Lower leg skin (tissue), 3 donors: ENCODE measurements around the gene TNNT1.

Experiments used
- CTCF ChIP-seq, 3 donors: fragments of 450-650 bp; IDR thresholded peaks; one replicate each; pipeline ENCODE4 v1.5.1; 2016; ENCODE audit warnings: antibody characterized with exemption in 3 of 3, mild to moderate bottlenecking in 3 of 3, moderate library complexity in 2 of 3
- POLR2A ChIP-seq, 2 donors: fragments of 450-650 bp; IDR thresholded peaks; one replicate each; pipeline ENCODE4 v1.6.1; 2016 to 2017; ENCODE audit warnings: antibody characterized with exemption in 2 of 2, mild to moderate bottlenecking in 1 of 2, moderate library complexity in 1 of 2

DNA sequence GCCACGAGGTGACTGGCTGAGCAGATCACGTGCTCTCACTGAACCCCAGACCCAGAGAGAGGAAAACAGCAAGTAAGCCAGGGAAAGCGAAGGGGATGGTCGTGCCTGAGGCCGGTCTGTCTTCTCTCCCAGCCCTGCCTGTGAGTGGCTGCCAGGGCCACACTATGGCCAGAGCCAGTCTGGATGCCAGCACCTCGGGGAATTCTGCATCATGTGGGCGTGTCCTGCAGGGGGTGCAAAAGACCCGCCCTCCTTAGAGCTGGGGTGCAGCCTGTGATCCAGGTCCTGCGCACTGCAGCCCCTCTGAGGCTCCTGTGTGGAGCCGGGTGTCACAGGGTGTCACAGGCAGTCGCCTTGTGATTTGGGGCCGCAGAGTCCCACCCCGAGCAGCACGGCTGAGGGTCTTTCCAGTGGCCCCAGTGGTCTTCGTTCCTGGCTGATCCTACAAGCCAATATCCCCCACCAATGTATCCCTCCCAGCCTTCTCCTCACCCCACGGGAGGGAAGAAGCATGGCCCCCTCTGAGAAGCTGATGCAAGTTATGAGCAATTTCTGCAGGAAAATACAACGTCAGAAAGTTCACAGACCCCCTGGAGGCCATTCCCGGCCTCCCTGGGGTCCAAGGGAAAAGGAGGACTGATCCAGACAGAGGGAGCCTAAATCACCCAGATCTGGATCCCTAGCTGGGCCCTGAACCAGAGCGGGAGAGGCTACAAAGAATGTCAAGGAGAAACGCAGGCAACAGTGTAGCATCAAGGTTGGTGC, 39.3 kb downstream of the TNNT1 start:
- TF ChIP-seq CTCF (IDR thresholded peaks at IDR 0.05) (no peak), POLR2A (IDR thresholded peaks at IDR 0.05) (no peak)
